RPMI8226 (cell line): ENCODE data around the gene RASA3.
A peak's percentile ranks its signal among the peaks of the same experiment; 100 is the strongest.
"Not testable (repeated sequence)": the region's sequence is repeated elsewhere in the genome, so short reads cannot be mapped to it uniquely, and the experiment has no call there.

Source experiments
- DNase-seq: peaks from one replicate; pipeline ENCODE4 v3.0.0-alpha.2; 2015

Gene RASA3

DNA sequence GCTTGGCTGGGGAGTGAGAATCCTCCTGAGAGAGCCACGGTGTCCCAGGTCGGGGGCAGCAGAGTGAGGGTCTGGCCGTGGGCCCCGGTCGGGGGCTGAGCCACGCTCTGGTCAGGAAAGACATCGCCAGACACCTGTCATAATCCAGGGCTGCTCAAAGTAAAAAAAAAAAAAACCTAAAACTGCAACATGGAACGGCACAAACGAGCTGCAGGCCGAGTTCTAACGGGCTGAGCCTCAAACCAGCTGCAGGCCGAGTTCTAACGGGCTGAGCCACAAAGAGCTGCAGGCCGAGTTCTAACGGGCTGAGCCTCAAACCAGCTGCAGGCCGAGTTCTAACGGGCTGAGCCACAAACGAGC, 21.6 kb downstream of the RASA3 start:
- DNase-seq: not testable (repeated sequence)

DNA sequence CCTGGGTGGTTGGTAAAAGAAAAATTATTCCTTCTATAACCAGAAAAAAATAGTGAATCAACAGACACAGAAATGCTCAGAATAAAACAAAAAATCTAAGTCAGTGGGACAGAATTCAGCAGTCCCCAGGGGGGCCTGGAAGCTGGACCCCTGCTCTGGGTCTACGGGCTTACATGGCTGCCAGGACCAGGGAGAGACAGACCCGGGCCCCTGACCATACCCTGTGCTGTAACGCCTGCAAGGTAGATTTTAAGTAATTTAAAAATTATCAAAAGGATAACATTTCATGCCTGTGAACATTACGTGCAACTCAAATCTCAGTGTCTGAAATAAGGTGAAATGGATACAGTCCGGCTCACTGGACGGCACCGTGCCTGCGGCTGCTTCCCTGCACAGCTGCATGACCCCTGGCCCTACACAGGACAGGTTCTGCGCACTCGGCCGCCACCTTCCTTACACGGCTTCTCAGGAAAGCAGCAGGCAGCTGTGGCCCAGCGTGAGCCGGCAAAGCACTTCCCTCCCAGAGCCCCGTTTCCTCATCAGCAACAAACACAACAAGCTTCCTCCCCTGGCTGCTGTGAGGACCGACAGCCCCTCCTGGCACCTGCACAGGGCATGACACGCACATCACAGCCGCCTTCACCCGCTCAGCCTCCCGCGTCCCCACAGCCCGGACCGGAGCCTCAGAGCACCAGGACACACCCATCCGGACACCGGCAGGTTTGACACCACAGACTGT, 22.2 kb downstream of the RASA3 start:
- no peak for DNase-seq

DNA sequence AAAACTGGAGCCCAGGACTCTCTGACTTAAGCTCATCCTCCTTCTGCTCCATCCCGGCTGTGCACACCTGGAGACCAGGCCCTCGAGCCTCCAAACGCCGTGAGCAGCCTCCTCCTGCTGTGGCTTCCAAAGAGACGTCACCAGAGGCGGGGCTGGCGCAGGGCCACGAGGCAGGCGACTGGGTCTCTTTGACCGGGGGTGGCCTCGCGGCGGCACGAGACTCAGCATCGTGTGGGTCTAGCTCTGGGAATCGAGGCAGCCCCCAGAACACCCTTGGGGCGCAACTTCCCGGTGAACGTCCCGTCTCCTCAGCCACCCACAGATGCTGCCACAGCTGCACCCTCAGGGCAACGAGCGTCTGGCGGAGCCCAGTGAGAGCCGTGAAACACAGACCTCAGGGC, 22.8 kb downstream of the RASA3 start:
- no peak for DNase-seq

DNA sequence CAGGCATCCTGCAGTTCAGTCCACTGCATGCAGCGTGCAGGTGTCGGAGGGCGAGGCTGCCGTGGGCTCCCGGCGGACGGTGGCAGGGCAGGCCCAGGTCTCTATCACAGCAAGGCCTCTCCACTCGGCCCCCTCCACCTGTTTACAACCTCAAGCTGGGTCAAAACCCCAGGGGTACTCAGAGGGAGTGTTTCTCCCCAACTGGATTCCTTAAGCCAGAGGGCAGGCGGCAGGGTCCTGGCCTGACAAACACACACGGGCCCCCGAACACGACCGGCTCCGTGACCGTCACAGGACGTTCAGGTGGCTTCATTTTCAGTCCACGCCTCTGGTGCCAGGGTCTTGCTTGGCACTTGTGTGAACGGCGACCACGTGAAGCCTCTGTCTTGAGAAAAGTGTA, 23.5 kb downstream of the RASA3 start:
- DNase-seq: no peak

DNA sequence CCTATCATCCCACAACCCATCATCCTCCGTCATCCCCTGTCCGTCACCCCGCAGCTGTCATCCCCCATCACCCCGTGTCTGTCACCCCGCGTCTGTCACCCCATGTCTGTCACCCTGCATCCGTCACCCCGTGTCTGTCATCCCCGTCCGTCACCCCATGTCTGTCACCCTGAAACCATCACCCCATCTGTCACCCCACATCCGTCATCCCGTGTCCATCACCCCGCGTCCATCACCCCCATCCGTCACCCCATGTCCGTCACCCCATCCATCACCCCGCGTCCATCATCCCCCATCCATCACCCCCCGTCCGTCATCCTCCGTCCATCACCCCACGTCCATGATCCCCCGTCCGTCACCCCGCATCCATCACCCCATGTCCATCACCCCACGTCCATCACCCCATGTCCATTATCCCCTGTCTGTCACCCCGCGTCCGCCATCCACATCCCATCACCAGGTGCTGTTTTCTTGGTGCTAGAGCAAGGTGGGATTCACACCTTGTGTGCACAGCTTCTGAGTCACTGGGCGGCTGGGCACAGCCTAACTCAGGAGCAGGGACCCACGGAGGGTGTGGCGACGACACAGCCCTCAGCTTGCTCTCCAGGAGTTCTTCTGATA, 24.2 kb downstream of the RASA3 start:
- DNase-seq: no peak

DNA sequence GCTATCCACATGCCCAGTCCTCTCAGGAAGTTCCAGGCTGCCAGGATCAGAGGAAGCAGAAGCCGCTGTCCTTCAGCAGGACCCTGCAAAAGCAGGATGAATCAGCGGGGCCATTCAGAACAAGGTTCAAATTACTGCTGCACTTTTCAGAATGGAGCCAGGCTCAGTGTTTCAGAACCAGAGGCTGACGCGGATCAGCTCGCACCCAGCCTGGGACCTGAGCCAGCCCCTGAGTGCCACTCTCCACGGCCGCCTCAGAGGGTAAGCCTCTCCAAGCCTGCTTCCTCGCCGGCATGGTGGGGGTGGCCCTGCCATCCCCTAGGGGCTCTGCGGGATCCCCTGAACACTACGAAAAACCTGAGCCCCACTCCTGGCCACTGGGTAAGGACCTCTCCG, 24.7 kb downstream of the RASA3 start:
- DNase-seq: no peak

DNA sequence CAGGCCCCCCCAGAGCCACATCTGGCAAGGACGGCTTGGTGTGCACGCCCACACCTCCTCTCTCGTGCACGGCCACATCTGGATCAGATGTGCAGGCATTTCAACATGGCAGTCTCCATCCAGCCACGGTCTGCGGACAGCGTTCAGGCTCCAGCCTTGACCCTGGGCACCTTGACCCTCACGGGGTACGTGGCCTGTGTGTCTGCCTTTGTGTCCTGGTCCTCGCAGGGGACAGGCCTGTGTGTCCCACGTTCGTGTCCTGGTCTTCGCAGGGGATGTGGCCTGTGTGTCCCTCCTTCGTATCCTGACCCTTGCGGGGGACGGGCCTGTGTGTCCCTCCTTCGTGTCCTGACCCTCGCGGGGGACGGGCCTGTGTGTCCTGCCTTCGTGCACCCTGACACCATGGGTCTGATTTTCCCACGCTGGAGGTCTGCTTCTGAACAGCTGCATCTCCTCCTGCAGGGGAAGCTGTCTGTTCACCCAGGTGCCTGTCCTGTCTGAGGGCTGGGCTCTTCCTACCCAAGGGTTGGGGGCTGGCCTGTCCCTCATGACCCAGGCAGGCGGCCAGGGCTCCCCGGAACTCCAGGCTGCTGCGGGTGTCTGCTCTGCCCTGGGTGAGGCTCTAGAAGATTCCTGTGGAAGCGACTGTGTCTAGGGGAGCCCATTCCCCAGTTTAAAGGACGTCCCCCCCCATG, 25.3 kb downstream of the RASA3 start:
- DNase-seq: no peak

DNA sequence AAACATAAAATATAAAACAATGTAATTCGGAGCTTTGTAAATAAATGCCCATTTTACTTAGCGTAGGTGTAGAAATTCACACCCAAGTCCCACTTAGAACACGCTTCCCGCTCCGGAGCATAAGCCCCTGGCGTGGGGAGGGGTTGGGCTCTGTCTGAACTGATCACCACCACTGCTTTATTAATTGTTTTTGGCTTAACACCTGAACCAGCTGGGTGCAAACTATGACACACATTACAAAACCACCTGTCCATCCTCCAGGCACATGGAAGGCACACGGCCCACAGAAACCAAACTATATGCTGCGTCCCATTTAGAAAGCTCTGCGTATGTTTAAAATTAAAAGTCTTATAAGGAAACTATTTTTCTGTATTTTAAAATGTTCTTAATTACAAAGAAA, 25.9 kb downstream of the RASA3 start:
- no peak for DNase-seq

DNA sequence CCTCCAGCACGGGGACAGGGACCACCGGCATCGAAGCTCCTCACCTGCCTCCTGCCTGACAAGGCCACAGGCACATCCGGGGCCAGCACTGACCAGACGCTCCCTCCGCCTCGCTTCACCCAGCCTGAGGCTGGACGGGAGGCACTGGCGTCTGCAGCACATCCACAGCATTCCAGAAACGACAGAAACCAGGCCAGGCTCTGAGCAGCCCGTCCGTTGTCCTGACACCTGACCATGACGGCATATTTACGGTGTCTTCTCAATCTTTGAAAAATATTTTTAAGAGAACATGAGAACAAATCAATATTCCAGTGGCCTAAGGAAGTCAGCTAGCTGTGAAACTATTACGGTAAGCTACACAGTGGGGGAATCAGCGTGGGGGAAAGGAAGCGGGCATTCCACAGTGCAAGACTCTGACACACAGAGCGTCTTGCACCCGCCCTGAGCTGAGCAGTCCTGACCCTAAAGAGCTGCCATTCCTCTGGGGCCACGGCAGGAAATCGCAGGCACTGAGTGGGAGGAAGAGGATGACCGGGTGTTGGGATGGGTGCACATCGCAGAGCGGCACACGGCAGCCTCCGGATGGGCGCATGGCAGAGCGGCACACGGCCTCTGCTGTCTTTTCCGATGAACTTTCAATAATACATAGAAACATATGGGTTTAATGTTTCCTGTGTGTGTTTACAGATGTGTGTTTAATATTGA, 26.8 kb downstream of the RASA3 start:
- no peak for DNase-seq

DNA sequence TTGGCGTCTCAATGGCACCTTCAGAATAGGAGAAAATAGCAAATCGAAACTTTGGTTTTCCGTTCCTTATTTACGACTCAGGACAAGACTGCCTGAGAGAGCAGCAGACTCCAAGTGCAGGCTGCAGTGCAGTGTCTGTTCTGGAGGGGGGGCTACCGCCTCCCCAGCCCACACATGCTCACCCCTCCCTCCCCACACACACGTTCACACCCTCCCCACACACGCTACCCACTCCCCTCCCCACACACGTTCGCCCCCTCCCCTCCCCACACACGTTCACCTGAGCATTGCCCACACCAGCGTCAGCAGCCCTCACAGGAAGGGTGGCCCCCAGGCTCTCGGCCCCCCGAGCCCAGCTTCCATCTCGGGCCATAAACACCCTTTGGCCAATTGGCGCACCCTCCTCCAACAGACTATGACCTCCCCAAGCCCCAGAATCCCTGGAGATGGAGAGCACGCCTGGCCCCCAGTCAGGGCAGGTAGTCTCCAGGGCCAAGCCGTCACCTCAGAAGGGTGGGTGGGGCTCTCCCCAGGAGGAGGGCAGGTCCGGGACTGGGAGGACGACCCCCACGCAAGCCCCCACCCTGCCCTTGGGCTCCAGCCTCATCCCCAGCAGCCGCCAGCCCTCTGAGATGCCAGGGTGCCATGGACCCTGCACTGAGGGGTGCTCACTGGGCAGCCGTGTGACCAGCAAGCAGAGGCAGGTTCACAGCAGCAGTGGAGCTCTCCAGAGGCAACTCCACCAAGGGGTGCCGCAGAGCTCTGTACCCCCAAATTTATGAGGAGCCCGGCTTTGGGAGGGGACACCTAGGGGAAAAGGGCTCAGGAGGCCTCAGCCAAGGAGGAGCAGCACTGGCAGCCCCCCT, 27.5 kb downstream of the RASA3 start:
- DNase-seq: no peak

DNA sequence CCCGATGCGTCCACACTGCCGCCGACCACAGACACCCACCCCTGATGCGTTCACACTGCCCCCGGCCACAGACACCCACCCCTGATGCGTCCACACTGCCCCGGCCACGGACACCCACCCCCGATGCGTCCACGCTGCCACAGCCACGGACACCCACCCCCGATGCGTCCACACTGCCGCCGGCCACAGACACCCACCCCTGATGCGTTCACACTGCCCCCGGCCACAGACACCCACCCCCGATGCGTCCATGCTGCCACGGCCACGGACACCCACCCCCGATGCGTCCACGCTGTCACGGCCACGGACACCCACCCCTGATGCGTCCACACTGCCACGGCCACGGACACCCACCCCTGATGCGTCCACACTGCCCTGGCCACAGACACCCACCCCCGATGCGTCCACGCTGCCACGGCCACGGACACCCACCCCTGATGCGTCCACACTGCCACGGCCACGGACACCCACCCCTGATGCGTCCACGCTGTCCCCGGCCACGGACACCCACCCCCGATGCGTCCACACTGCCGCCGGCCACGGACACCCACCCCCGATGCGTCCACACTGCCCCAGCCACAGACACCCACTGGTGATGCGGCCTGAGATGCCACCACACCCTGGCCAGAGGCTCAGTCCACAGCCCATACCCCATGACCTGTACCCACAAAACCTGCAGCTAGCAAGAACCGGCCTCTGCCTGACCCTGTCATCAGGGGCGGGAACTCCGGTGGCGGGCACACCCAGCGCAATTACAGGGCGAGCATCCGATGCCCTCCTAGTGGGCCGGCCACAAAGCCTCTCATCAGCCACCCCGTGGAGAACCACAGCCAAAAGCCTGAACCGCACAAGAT, 28.4 kb downstream of the RASA3 start:
- no peak for DNase-seq

DNA sequence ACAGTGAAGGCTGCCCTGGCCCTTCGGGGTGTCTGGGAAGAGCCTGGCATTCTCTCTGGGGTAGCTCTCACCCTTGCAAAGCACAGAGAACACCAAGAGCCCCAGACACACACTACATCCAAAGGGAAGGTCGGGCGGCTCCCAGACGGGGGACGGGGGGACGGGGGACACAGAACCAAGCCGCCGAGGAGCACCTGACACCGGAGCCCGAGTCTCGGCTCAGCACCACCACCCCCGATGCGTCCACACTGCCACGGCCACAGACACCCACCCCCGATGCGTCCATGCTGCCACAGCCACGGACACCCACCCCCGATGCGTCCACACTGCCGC, 29.2 kb downstream of the RASA3 start:
- not testable (repeated sequence) for DNase-seq

DNA sequence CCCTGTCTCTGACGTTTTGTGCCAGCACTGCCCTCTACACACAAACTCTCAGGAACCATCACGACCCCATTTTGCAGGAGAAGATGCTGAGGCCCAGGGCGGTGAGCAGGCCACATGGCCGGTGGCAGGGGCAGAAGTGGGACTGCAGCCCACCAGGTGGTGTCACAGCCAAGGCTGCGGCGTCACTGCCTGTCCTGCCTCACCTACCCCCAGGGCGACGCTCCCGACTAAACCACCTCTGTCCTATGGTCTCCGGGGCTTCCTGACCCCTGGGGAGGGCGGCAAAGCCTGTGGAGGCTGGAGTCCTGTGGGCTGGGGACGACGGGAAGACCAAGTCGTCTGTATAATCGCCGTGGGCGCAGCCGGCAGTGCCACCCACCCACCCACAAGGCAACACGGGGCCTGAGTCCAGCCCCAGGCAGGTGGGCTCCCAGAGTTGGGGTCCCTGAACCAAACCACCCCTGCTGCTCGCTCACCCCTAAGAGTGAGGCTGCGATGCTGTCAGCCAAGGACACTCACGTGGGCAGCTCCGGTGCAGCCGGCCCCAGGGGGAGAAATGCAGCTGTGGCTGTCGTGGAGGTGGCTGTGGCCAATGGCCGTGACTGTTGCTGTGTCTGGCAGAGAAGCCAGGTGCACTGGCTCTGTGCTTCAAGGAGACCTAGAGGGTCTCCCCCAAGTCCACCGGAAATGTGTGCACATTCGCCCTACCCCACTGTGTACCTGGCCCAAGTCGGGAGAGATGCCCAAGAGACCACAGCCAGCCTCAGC, 29.7 kb downstream of the RASA3 start:
- no peak for DNase-seq

DNA sequence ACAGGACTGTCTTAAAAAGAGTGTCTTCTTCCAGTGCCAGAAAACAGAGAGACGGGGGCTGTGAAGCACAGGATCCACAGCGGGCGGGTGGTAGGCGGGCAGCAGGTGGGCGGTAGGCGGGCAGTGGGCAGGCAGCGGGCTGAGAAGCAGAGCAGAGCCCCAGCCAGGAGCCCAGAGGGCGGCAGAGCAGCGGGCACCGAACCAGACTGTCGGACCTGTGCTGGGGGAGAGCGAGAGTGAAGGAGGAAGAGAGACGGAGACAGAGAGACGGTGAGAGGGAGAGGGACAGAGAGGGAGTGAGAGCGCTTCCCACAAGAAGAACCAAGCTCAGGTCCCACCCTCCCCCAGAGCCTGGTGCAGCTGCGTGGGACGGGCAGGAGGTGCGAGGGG, 30.3 kb downstream of the RASA3 start:
- no peak for DNase-seq

DNA sequence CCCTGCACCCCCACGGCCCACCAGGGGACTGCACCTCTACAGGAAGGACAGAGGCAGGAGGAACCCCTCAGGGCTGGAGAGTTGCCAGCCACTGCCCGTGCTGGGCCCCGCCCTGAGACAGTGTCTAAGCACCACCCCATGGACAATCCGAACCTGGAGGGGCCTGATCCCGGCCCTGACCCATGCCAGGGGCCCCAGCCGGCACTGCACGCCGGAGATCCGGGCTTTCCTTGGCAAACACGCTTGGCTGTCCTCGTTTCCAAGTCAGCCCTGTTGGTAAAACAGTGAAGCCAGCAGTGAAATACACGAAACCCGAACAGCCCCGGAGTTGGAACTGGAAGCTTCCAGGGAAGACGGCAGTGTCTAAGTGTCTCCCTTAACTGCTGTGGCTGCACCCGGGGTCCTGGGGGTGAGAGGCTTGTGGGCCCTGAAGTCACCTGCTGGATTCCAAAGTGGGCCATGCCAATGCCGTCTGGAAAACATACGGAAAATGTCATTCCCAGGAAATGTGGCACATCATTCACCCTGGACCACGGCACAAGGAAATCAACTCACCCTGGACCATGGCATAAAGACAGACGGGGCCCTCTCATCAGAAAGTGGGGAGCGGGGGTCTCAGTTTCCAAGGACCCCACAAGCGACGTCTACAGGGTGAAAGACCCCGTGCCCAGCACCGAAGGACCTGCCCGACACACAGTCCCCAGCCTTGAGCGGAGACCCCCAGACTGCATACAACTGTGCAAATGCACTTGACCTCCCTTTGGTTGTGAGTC, 30.9 kb downstream of the RASA3 start:
- DNase-seq: peak; percentile 35

DNA sequence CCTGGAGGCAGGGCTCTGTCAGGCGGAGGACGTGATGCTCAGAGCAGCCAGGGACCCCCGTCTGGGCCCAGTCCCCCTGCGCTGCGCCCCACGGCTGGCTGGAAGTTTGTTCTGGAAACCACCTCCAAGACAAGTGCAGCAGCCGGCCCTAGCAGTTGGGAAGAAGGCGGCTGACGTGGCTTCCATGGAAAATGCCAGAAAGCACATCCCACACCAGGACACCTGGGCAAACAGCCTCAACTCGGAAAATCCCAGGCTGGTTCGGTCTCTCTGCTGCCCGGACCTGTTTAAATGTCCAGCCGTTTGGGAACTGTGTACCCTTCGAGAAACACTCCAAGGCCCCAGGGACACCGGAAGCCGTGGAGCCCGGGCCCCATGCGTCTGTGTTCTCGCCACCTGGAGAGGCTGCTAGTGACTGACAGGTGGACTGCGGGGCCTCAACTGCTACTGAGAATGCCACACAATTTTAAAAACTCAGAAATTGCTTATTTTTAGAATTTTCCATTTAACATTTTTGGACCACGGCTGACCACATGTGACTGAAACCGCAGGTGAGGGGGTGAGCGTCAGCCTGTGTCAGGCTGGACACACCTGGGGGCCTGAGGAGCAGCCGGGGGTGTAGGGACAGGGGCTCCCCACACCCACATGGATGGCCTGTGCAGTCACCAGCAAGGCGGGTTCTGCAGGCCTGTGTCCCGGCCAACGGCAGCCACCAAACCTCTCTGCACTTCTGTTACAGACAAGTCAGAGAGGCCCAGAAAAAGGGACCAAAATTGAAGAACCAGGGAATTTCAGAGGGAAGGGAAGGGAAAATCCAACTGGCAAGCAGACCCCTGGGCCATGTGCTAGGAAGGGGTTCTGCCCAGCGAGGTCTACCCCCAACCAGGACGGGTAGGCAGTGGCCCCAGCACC, 31.7 kb downstream of the RASA3 start:
- peak; percentile 77 for DNase-seq

DNA sequence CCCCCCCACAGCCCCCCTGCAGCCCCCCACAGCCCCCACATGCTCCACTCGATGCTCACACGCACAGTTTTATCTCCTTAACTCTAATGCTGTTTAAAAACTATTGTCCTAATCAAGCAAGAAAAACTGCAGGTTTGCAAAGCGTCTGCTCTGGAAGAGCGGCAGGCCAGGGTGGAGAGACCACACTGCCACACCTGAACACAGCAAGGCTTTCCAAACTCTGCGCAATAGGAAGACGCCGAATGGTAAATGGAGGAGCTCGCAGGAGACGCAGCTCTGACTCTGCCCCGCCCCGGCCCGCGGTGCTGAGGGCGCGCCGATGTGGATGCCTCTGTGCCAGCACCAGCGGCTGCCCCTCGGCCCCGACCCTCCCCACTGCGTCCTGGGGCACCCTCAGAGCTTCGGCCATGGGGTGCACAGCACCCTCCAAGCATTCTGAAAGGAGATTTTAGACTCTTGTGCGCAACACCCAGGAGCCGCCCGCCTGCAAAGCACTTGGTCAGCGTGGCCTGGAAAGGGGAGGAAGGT, 32.4 kb downstream of the RASA3 start:
- DNase-seq: peak; percentile 10

DNA sequence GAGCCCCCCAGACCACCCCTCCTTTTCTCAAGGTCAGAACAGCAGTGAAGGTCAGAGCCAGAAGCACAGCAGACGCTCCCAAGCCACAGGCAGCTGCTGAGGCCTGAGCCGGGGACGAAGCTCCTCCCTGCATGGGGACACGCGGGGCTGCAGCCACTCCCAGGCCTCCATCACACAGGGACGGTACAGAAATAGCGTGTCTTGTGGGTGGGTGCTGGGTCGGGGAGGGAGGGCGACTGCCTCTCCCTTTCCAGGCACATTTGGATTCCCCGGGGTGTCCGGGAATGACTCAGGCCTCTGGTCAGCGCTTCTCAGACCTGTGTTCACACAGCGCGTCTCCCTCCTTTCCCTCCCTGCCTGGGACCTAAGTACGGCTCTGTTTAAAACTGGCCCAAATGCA, 33.2 kb downstream of the RASA3 start:
- DNase-seq: no peak

DNA sequence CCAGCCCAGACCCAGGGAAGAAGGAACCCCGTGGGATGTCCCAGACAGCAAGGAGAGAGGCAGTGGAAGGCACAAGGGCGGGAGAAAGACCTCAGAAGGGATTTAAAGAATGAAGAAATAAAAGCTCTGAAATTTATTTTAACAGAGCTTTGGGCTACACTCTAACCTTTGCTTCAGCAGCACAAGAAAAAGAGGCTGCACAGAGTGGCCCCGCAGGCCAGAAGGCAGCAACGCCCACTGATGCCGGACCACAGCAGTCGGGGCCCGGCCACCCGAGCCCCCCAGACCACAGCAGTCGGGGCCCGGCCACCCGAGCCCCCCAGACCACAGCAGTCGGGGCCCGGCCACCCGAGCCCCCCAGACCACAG, 33.8 kb downstream of the RASA3 start:
- DNase-seq: not testable (repeated sequence)
